K562 (cell line): Measurements from ENCODE around the gene SAMD13. TPM values are rescaled to one million over a fixed set of nuclear protein-coding genes. Genes with fewer than 3 reads are reported as not detected.

Experiments used
- polyA plus RNA-seq, 8 experiments: library from polyadenylated mRNA; depleted of rRNA in 4 of 8; stranded (reverse) in 5 of 8; unstranded in 3 of 8; fragments of >200 nt; fragmentation: Nextera tagmentation in 2 of 8; fragmentation: Illumina TruSeq in 1 of 8; extraction: Ambion mirVana in 2 of 8; extraction: Trizol in 1 of 8; gene quantifications; 2 replicates each; pipeline versions ENCODE4 v1.2.1 to v1.2.3, GENCODE V29; 2011 to 2014; ENCODE audit warnings: inconsistent platforms in 1 of 8, missing spikeins in 1 of 8
- small RNA-seq: library from RNA; depleted of rRNA; stranded (forward); fragments of <200 nt; gene quantifications from one replicate; pipeline ENCODE3, GENCODE V24; 2014
- total RNA-seq, 7 experiments: library from RNA; depleted of rRNA in 6 of 7; stranded (reverse); fragments of >200 nt in 6 of 7; fragmentation: Illumina TruSeq in 2 of 7; extraction: Trizol in 2 of 7; gene quantifications; 2 replicates each; pipeline versions ENCODE4 v1.2.1 to v1.2.3, GENCODE V29; 2011 to 2021; ENCODE audit warnings: low replicate concordance in 1 of 7

The SAMD13 gene
- total and polyA plus RNA-seq, 9 of the 15 experiments (the other 6 are each of a cell fraction or from before 2014, with no cell fraction given): 0.78 to 2.7 (median 1.00) TPM

Small RNA genes lying within 50 kb of the gene (small RNA-seq; reads per million reads assigned to genes)
- gene RF00410: not detected

Other genes with a start within 250 kb of the SAMD13 start
- 1.6 and 2.1 TPM in 2 replicates for gene PRKACB, start 157.4 kb upstream of the SAMD13 start, total RNA-seq (2014; rRNA removed)
- 4.1 and 5.5 TPM in 2 replicates for gene PRKACB, start 157.4 kb upstream of the SAMD13 start, total RNA-seq (2014; rRNA removed; fragmentation: Illumina TruSeq; extraction: Trizol)
- 5.0 and 5.2 TPM in 2 replicates for gene PRKACB, start 157.4 kb upstream of the SAMD13 start, total RNA-seq (2015; rRNA removed; fragmentation: Illumina TruSeq; extraction: Trizol)
- 4.5 and 5.4 TPM in 2 replicates for gene PRKACB, start 157.4 kb upstream of the SAMD13 start, total RNA-seq (2021)
- gene PRKACB, start 157.4 kb upstream of the SAMD13 start, polyA plus RNA-seq (2011; rRNA removed): 0.97 and 2.8 TPM in 2 replicates
- 2.6 and 3.8 TPM in 2 replicates for gene PRKACB, start 157.4 kb upstream of the SAMD13 start, polyA plus RNA-seq (2014; fragmentation: Illumina TruSeq; extraction: Trizol)
- gene PRKACB, start 157.4 kb upstream of the SAMD13 start, polyA plus RNA-seq (2014; fragmentation: Nextera tagmentation; extraction: Ambion mirVana): 1 to 10 TPM; 1.1 to 1.5 TPM
- gene PRKACB, start 157.4 kb upstream of the SAMD13 start, polyA plus RNA-seq (2014; rRNA removed): 1.9 and 2.6 TPM in 2 replicates
- gene DNASE2B, start 96.8 kb downstream of the SAMD13 start, total RNA-seq (2014; rRNA removed): not detected in 2 replicates
- gene DNASE2B, start 96.8 kb downstream of the SAMD13 start, total RNA-seq (2014; rRNA removed; fragmentation: Illumina TruSeq; extraction: Trizol): not detected in 2 replicates
- not detected in 2 replicates for gene DNASE2B, start 96.8 kb downstream of the SAMD13 start, total RNA-seq (2015; rRNA removed; fragmentation: Illumina TruSeq; extraction: Trizol)
- not detected in 2 replicates for gene DNASE2B, start 96.8 kb downstream of the SAMD13 start, total RNA-seq (2021)
- gene DNASE2B, start 96.8 kb downstream of the SAMD13 start, polyA plus RNA-seq (2011; rRNA removed): not detected in 2 replicates
- not detected in 2 replicates for gene DNASE2B, start 96.8 kb downstream of the SAMD13 start, polyA plus RNA-seq (2014; fragmentation: Illumina TruSeq; extraction: Trizol)
- not detected for gene DNASE2B, start 96.8 kb downstream of the SAMD13 start, polyA plus RNA-seq (2014; fragmentation: Nextera tagmentation; extraction: Ambion mirVana)
- gene DNASE2B, start 96.8 kb downstream of the SAMD13 start, polyA plus RNA-seq (2014; rRNA removed): not detected in 2 replicates
- 101 and 113 TPM in 2 replicates for gene RPF1, start 177.6 kb downstream of the SAMD13 start, total RNA-seq (2014; rRNA removed)
- 90.2 and 101 TPM in 2 replicates for gene RPF1, start 177.6 kb downstream of the SAMD13 start, total RNA-seq (2014; rRNA removed; fragmentation: Illumina TruSeq; extraction: Trizol)
- gene RPF1, start 177.6 kb downstream of the SAMD13 start, total RNA-seq (2015; rRNA removed; fragmentation: Illumina TruSeq; extraction: Trizol): 91.9 and 99.8 TPM in 2 replicates
- 52.4 and 54.8 TPM in 2 replicates for gene RPF1, start 177.6 kb downstream of the SAMD13 start, total RNA-seq (2021)
- 64.8 and 88.8 TPM in 2 replicates for gene RPF1, start 177.6 kb downstream of the SAMD13 start, polyA plus RNA-seq (2011; rRNA removed)
- 123 and 156 TPM in 2 replicates for gene RPF1, start 177.6 kb downstream of the SAMD13 start, polyA plus RNA-seq (2014; fragmentation: Illumina TruSeq; extraction: Trizol)
- gene RPF1, start 177.6 kb downstream of the SAMD13 start, polyA plus RNA-seq (2014; fragmentation: Nextera tagmentation; extraction: Ambion mirVana): 10 to 100 TPM; 68.0 to 84.7 TPM
- 126 TPM in 2 replicates for gene RPF1, start 177.6 kb downstream of the SAMD13 start, polyA plus RNA-seq (2014; rRNA removed)
- gene SPATA1, start 204.7 kb downstream of the SAMD13 start, total RNA-seq (2014; rRNA removed): 0.86 TPM in 1 of 2 replicates, not detected in the other
- gene SPATA1, start 204.7 kb downstream of the SAMD13 start, total RNA-seq (2014; rRNA removed; fragmentation: Illumina TruSeq; extraction: Trizol): 1.5 and 1.7 TPM in 2 replicates
- 1.6 and 1.8 TPM in 2 replicates for gene SPATA1, start 204.7 kb downstream of the SAMD13 start, total RNA-seq (2015; rRNA removed; fragmentation: Illumina TruSeq; extraction: Trizol)
- 2.2 and 2.3 TPM in 2 replicates for gene SPATA1, start 204.7 kb downstream of the SAMD13 start, total RNA-seq (2021)
- 1.4 and 2.9 TPM in 2 replicates for gene SPATA1, start 204.7 kb downstream of the SAMD13 start, polyA plus RNA-seq (2011; rRNA removed)
- gene SPATA1, start 204.7 kb downstream of the SAMD13 start, polyA plus RNA-seq (2014; fragmentation: Illumina TruSeq; extraction: Trizol): 0.79 TPM in 1 of 2 replicates, not detected in the other
- gene SPATA1, start 204.7 kb downstream of the SAMD13 start, polyA plus RNA-seq (2014; fragmentation: Nextera tagmentation; extraction: Ambion mirVana): 1 to 10 TPM; 1.1 TPM
- 0.40 and 1.8 TPM in 2 replicates for gene SPATA1, start 204.7 kb downstream of the SAMD13 start, polyA plus RNA-seq (2014; rRNA removed)
- gene GNG5, start 204.9 kb downstream of the SAMD13 start, total RNA-seq (2014; rRNA removed): 61.9 and 71.1 TPM in 2 replicates
- 114 and 116 TPM in 2 replicates for gene GNG5, start 204.9 kb downstream of the SAMD13 start, total RNA-seq (2014; rRNA removed; fragmentation: Illumina TruSeq; extraction: Trizol)
- 150 and 155 TPM in 2 replicates for gene GNG5, start 204.9 kb downstream of the SAMD13 start, total RNA-seq (2015; rRNA removed; fragmentation: Illumina TruSeq; extraction: Trizol)
- gene GNG5, start 204.9 kb downstream of the SAMD13 start, total RNA-seq (2021): 169 and 179 TPM in 2 replicates
- gene GNG5, start 204.9 kb downstream of the SAMD13 start, polyA plus RNA-seq (2011; rRNA removed): 87.2 and 113 TPM in 2 replicates
- 243 and 281 TPM in 2 replicates for gene GNG5, start 204.9 kb downstream of the SAMD13 start, polyA plus RNA-seq (2014; fragmentation: Illumina TruSeq; extraction: Trizol)
- 100 to 1,000 TPM; 242 to 243 TPM for gene GNG5, start 204.9 kb downstream of the SAMD13 start, polyA plus RNA-seq (2014; fragmentation: Nextera tagmentation; extraction: Ambion mirVana)
- 138 and 179 TPM in 2 replicates for gene GNG5, start 204.9 kb downstream of the SAMD13 start, polyA plus RNA-seq (2014; rRNA removed)